GM12878 (cell line): Measurements from ENCODE around the gene EPM2AIP1. TPM values are rescaled to one million over a fixed set of nuclear protein-coding genes. Genes with fewer than 3 reads are reported as not detected.
"Not testable (repeated sequence)": the region's sequence is repeated elsewhere in the genome, so short reads cannot be mapped to it uniquely, and the experiment has no call there.

Experiments
- ATAC-seq: fragments of 200-7000 bp; cut with Tn5 transposase; 3 replicates; pipeline ENCODE4 v1.9.1; 2020; ENCODE audit warnings: mild to moderate bottlenecking, moderate library complexity
- BruUV-seq: library from RNA; stranded (reverse); fragments of 400-500 nt; replicated peaks from 2 replicates; lab custom pipeline; 2021; lab: Mats Ljungman, UMichigan
- CTCF ChIA-PET: fragments of 300-600 bp; sonication (Branson Sonifier 250); formaldehyde crosslinking; extraction: SDS; loops from one replicate; lab custom pipeline; 2021; ENCODE audit warnings: inconsistent platforms; lab: Yijun Ruan, JAX
- POLR2A ChIA-PET: fragments of 350-600 bp; formaldehyde crosslinking; extraction: SDS; loops from one replicate; lab custom pipeline; 2021; ENCODE audit warnings: inconsistent platforms; lab: Charles Lee
- RAD21 ChIA-PET: fragments of 300-600 bp; sonication (Branson Sonifier 250); formaldehyde crosslinking; loops from one replicate; lab custom pipeline; 2023; ENCODE audit warnings: antibody characterized with exemption; ENCODE audit not compliant: unreplicated experiment; lab: Charles Lee
- SMC1A ChIA-PET: fragments of 300-600 bp; sonication (Branson Sonifier 250); formaldehyde crosslinking; loops from one replicate; lab custom pipeline; 2023; ENCODE audit not compliant: unreplicated experiment, uncharacterized antibody; lab: Charles Lee
- DNase-seq: peaks from one replicate; pipeline ENCODE4 v3.0.0-alpha.2; 2011; ENCODE audit warnings: low read depth, low spot score
- FAIRE-seq: peaks from 3 replicates; lab custom pipeline; 2011; peaks lifted over from hg19 to GRCh38; lab: Jason Lieb, UNC
- H2AFZ ChIP-seq: 2 replicates; pipeline ENCODE4 v1.6.0; 2011; ENCODE audit warnings: low read depth, low read length, control low read depth; ENCODE audit not compliant: control insufficient read depth
- H3K27ac ChIP-seq: 2 replicates; pipeline ENCODE4 v1.5.1; 2011; ENCODE audit warnings: control low read depth; ENCODE audit not compliant: control insufficient read depth, insufficient read depth
- H3K27me3 ChIP-seq, 2 experiments: replicated peaks in 1 of 2; 2 replicates each; pipeline versions ENCODE4 v1.6.0 to v1.6.1; 2011; ENCODE audit warnings: low read length in 1 of 2; ENCODE audit not compliant: control insufficient read depth in 2 of 2, insufficient read depth in 2 of 2
- H3K36me3 ChIP-seq, 2 experiments: 2 replicates each; pipeline ENCODE4 v1.5.1; 2011; ENCODE audit warnings: low read length in 1 of 2; ENCODE audit not compliant: control insufficient read depth in 2 of 2, insufficient read depth in 2 of 2
- H3K4me1 ChIP-seq: 2 replicates; pipeline ENCODE4 v1.6.1; 2011; ENCODE audit warnings: mild to moderate bottlenecking, low read length, moderate library complexity, mixed read lengths; ENCODE audit not compliant: control insufficient read depth, insufficient read depth
- H3K4me2 ChIP-seq: 2 replicates; pipeline ENCODE4 v1.6.0; 2011; ENCODE audit warnings: control low read depth; ENCODE audit not compliant: control insufficient read depth, insufficient read depth
- H3K4me3 ChIP-seq: fragments of 200-600 bp; sonication (generic); 2 replicates; pipeline ENCODE4 v1.5.1; 2016
- H3K79me2 ChIP-seq: 2 replicates; pipeline ENCODE4 v1.6.0; 2011; ENCODE audit warnings: low read length; ENCODE audit not compliant: control insufficient read depth, insufficient read depth
- H3K9ac ChIP-seq: 2 replicates; pipeline ENCODE4 v1.8.0; 2011; ENCODE audit warnings: low read length, control low read depth, mixed read lengths; ENCODE audit not compliant: control insufficient read depth, insufficient read depth
- H3K9me3 ChIP-seq: replicated peaks from 3 replicates; pipeline ENCODE4 v1.5.1; 2011; ENCODE audit warnings: mild to moderate bottlenecking, low read length; ENCODE audit not compliant: control insufficient read depth, insufficient read depth
- H4K20me1 ChIP-seq: 2 replicates; pipeline ENCODE4 v1.6.0; 2011; ENCODE audit not compliant: control insufficient read depth, insufficient read depth
- POLR2AphosphoS2 ChIP-seq: IDR thresholded peaks from 2 replicates; pipeline ENCODE4 v1.6.1; 2011; ENCODE audit warnings: low read depth, mild to moderate bottlenecking, low read length, improper control_type of control experiment, moderate library complexity
- SPI1 ChIP-seq: IDR thresholded peaks from 2 replicates; pipeline ENCODE4 v1.6.1; 2011; ENCODE audit warnings: low read depth, mild to moderate bottlenecking, low read length, moderate library complexity, borderline replicate concordance; ENCODE audit not compliant: insufficient read depth
- YBX1 ChIP-seq: fragments of 450-650 bp; IDR thresholded peaks from 2 replicates; pipeline ENCODE4 v1.6.1; 2016; ENCODE audit warnings: antibody characterized with exemption
- ZNF384 ChIP-seq: IDR thresholded peaks from 2 replicates; pipeline ENCODE4 v1.6.1; 2012; ENCODE audit warnings: low read depth, mild to moderate bottlenecking, low read length, improper control_type of control experiment, borderline replicate concordance
- whole genome bisulfite sequencing: methylation state at CpG from one replicate; pipeline ENCODE4 v1.1.6; 2016; ENCODE audit warnings: low lambda C conversion rate; ENCODE audit not compliant: insufficient replicate concordance, insufficient coverage; ENCODE audit errors: missing lambda C conversion rate; 5-methylcytosine and 5-hydroxymethylcytosine counted together
- in situ Hi-C: fragments of 300-500 bp; cut with MboI; formaldehyde crosslinking; loops from 9 replicates; pipeline ENCODE4 v1.14.3; 2018; ENCODE audit warnings: mixed read lengths
- intact Hi-C: fragments of 100-400 bp; cut with micrococcal nuclease; formaldehyde crosslinking; loops from one replicate; pipeline ENCODE4 v1.14.2; 2022; ENCODE audit not compliant: unreplicated experiment
- polyA plus RNA-seq, 11 experiments: library from polyadenylated mRNA; depleted of rRNA in 4 of 11; unstranded in 6 of 11; stranded (reverse) in 5 of 11; fragments of >200 nt; fragmentation: Nextera tagmentation in 4 of 11; fragmentation: Illumina TruSeq in 1 of 11; extraction: Ambion mirVana in 4 of 11; extraction: Trizol in 1 of 11; gene quantifications; 1 replicate in 1 of 11; 2 replicates in 10 of 11; pipeline versions ENCODE4 v1.2.1 to v1.2.3, GENCODE V29; 2011 to 2016; ENCODE audit warnings: inconsistent platforms in 2 of 11, missing spikeins in 2 of 11, low read depth in 1 of 11
- total RNA-seq, 4 experiments: library from RNA; depleted of rRNA in 3 of 4; stranded (reverse); fragments of >200 nt in 3 of 4; fragmentation: Illumina TruSeq in 1 of 4; extraction: Trizol in 1 of 4; gene quantifications; 2 replicates each; pipeline versions ENCODE4 v1.2.1 to v1.2.3, GENCODE V29; 2013 to 2021
- TF ChIP-seq, protein P1 (sequence below): IDR thresholded peaks from 2 replicates; pipeline ENCODE4 v1.6.1; 2011; ENCODE audit warnings: mild to moderate bottlenecking, low read depth, low read length, moderate library complexity; ENCODE audit not compliant: insufficient replicate concordance

Gene EPM2AIP1
- total and polyA plus RNA-seq, 10 of the 15 experiments (the other 5 are each of a cell fraction or from before 2014, with no cell fraction given) = 5.5 to 31.9 (median 21.8) TPM

DNA sequence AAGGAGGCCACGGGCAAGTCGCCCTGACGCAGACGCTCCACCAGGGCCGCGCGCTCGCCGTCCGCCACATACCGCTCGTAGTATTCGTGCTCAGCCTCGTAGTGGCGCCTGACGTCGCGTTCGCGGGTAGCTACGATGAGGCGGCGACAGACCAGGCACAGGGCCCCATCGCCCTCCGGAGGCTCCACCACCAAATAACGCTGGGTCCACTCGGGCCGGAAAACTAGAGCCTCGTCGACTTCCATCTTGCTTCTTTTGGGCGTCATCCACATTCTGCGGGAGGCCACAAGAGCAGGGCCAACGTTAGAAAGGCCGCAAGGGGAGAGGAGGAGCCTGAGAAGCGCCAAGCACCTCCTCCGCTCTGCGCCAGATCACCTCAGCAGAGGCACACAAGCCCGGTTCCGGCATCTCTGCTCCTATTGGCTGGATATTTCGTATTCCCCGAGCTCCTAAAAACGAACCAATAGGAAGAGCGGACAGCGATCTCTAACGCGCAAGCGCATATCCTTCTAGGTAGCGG, at the start of gene EPM2AIP1 (continued):
- TF ChIP-seq SPI1 (no peak), YBX1 (no peak), ZNF384 (no peak), POLR2AphosphoS2 (peak; percentile 84; the same call in 1 of the 2 replicates)
- TF ChIP-seq, protein P1, sequence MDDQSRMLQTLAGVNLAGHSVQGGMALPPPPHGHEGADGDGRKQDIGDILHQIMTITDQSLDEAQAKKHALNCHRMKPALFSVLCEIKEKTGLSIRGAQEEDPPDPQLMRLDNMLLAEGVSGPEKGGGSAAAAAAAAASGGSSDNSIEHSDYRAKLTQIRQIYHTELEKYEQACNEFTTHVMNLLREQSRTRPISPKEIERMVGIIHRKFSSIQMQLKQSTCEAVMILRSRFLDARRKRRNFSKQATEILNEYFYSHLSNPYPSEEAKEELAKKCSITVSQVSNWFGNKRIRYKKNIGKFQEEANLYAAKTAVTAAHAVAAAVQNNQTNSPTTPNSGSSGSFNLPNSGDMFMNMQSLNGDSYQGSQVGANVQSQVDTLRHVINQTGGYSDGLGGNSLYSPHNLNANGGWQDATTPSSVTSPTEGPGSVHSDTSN = no peak

DNA sequence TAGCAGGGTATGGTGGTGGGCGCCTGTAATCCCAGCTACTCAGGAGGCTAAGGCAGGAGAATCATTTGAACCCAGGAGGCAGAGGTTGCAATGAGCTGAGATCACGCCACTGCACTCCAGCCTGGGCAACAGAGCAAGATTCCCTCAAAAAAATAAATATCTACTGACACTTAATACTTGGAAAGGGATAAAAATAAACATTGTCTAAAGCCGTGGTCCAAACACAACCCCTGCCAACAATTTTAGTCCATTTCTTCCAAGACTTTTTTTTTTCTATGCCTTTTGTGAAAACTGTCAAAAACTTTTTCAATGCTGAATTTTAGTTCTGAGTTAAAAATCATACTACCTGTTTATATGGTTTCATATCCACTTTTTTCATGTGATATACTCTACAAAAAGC, 49.8 kb upstream of the EPM2AIP1 start:
- RAD21 ChIA-PET, H3K4me2 ChIP-seq, H2AFZ ChIP-seq, H3K9me3 ChIP-seq, FAIRE-seq, H3K4me1 ChIP-seq, ATAC-seq, H3K9ac ChIP-seq, H3K27me3 ChIP-seq, H4K20me1 ChIP-seq, BruUV-seq, in situ Hi-C loops, H3K79me2 ChIP-seq, CTCF ChIA-PET, H3K27ac ChIP-seq, POLR2A ChIA-PET, H3K4me3 ChIP-seq, DNase-seq, intact Hi-C loops: not testable (repeated sequence)
- SMC1A ChIA-PET = interaction anchor here (1.5 kb wide), 1 partner anchor 78 kb away, joined by 3 read pairs; no protein-coding TSS in a partner anchor
- WGBS = 98% methylated on average over 3 of the region's 3 CpGs
- H3K36me3 ChIP-seq = peaks cover 12 to 24% of the 10 kb centered on the region in 2 experiments
